Measurements from ENCODE around the gene MKNK2. TPM values are rescaled to one million over a fixed set of nuclear protein-coding genes. Genes with fewer than 3 reads are reported as not detected.

Gene MKNK2
- total and polyA plus RNA-seq, 4 donors = 107 to 333 (median 160) TPM

DNA sequence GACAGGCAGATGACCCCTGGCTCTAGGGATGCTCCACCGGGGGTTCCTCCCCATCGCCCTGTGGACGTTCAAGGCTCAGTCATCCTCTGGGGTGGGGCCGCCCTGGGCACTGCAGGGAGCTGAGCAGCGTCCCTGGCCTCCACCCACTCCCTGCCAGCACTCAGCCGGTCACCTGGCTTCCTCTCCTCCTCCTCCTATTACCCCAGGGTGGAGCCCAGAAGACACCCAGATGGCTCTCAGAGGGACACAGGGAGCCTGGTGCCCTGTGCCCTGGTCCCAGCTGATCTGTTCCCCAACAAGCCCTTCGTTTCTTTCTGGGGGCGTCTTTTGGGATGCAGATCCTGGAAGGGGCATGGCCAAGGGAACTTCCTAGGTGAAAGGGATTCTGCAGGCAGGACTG lies 3.7 kb upstream of the MKNK2 start:
- no peak for DNase-seq
- no peaks in the 10 kb centered on the region for H3K27me3 ChIP-seq (ENCODE audit: control insufficient read depth in 3 of 3, insufficient read depth in 3 of 3, low read length in 2 of 3)
- TF ChIP-seq, protein P1, sequence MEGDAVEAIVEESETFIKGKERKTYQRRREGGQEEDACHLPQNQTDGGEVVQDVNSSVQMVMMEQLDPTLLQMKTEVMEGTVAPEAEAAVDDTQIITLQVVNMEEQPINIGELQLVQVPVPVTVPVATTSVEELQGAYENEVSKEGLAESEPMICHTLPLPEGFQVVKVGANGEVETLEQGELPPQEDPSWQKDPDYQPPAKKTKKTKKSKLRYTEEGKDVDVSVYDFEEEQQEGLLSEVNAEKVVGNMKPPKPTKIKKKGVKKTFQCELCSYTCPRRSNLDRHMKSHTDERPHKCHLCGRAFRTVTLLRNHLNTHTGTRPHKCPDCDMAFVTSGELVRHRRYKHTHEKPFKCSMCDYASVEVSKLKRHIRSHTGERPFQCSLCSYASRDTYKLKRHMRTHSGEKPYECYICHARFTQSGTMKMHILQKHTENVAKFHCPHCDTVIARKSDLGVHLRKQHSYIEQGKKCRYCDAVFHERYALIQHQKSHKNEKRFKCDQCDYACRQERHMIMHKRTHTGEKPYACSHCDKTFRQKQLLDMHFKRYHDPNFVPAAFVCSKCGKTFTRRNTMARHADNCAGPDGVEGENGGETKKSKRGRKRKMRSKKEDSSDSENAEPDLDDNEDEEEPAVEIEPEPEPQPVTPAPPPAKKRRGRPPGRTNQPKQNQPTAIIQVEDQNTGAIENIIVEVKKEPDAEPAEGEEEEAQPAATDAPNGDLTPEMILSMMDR (IDR thresholded peaks at IDR 0.05; ENCODE audit: control extremely low read depth, extremely low read depth) = no peak
- no peaks in the 10 kb centered on the region for H3K36me3 ChIP-seq (ENCODE audit: control insufficient read depth in 4 of 4, insufficient read depth in 4 of 4, low read length in 4 of 4)
- WGBS, 2 donors = 80 to 83% methylated on average over 8 of the region's 8 CpGs
- H3K4me1 ChIP-seq (ENCODE audit: control insufficient read depth in 5 of 5, insufficient read depth in 5 of 5, low read length in 5 of 5) = peaks cover 8 to 40% (median 35%) of the 10 kb centered on the region in 5 donors
- no peaks in the 10 kb centered on the region for H3K9me3 ChIP-seq (ENCODE audit: control insufficient read depth in 4 of 4, insufficient read depth in 3 of 4, low read length in 3 of 4)
- H3K9ac ChIP-seq (ENCODE audit: insufficient read depth in 1 of 2, low read length in 2 of 2) = no peak overlapping the region
- no peak overlapping the region for H3K4me3 ChIP-seq
- H3K27ac ChIP-seq (ENCODE audit: low read depth in 1 of 2, low read length in 1 of 2) = peak overlapping the region in 1 of 2 donors; percentile 7
- no peak for ATAC-seq (ENCODE audit: insufficient read depth, low FRiP score)

DNA sequence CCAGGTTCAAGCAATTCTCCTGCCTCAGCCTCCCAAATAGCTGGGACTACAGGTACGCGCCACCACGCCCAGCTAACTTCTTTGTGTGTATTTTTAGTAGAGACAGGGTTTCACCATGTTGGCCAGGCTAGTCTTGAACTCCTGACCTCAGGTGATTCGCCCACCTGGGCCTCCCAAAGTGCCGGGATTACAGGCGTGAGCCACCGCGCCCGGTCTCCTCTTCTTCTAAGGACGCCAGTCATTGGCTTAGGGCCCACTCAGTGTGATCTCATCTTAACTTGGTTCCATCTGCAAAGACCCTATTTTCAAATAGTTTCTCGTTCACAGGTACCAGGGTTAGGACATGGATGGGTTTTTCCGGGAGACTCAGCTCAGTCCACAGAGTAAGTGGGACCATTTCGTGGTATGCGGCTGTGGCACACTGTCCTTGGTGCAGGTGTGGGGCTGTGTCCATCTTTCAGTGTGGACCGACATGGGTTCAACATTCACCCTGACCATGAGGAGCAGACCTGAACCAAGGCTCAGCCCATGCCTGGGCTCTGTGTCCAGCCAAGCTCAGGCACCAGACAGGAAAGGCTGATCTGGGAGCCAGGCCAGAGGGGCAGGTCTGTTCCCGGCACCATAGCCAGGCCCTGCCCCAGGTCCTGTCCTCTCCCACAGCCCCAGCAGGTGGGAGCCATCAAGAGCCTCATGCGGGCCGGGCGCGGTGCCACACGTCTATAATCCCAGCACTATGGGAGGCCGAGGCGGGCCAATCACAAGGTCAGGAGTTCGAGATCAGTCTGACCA lies 2.8 kb upstream of the MKNK2 start:
- no peaks in the 10 kb centered on the region for H3K9me3 ChIP-seq (ENCODE audit: control insufficient read depth in 4 of 4, insufficient read depth in 3 of 4, low read length in 3 of 4)
- TF ChIP-seq, protein P1 (IDR thresholded peaks at IDR 0.05; ENCODE audit: control extremely low read depth, extremely low read depth) = no peak
- no peak for ATAC-seq (ENCODE audit: insufficient read depth, low FRiP score)
- no peak overlapping the region for H3K4me3 ChIP-seq
- H3K27ac ChIP-seq (ENCODE audit: low read depth in 1 of 2, low read length in 1 of 2) = peak overlapping the region in 1 of 2 donors; percentile 7
- no peaks in the 10 kb centered on the region for H3K27me3 ChIP-seq (ENCODE audit: control insufficient read depth in 3 of 3, insufficient read depth in 3 of 3, low read length in 2 of 3)
- H3K4me1 ChIP-seq (ENCODE audit: control insufficient read depth in 5 of 5, insufficient read depth in 5 of 5, low read length in 5 of 5) = peaks cover 4 to 44% (median 32%) of the 10 kb centered on the region in 5 donors
- 71 to 80% methylated on average over 24 of the region's 24 CpGs for WGBS, 2 donors
- peak; percentile 75 to 82 (median 78) for DNase-seq
- peaks cover 0 to 5% (median 2%) of the 10 kb centered on the region in 4 donors for H3K36me3 ChIP-seq (ENCODE audit: control insufficient read depth in 4 of 4, insufficient read depth in 4 of 4, low read length in 4 of 4)
- peak overlapping the region in 1 of 2 donors; percentile 19 for H3K9ac ChIP-seq (ENCODE audit: insufficient read depth in 1 of 2, low read length in 2 of 2)

DNA sequence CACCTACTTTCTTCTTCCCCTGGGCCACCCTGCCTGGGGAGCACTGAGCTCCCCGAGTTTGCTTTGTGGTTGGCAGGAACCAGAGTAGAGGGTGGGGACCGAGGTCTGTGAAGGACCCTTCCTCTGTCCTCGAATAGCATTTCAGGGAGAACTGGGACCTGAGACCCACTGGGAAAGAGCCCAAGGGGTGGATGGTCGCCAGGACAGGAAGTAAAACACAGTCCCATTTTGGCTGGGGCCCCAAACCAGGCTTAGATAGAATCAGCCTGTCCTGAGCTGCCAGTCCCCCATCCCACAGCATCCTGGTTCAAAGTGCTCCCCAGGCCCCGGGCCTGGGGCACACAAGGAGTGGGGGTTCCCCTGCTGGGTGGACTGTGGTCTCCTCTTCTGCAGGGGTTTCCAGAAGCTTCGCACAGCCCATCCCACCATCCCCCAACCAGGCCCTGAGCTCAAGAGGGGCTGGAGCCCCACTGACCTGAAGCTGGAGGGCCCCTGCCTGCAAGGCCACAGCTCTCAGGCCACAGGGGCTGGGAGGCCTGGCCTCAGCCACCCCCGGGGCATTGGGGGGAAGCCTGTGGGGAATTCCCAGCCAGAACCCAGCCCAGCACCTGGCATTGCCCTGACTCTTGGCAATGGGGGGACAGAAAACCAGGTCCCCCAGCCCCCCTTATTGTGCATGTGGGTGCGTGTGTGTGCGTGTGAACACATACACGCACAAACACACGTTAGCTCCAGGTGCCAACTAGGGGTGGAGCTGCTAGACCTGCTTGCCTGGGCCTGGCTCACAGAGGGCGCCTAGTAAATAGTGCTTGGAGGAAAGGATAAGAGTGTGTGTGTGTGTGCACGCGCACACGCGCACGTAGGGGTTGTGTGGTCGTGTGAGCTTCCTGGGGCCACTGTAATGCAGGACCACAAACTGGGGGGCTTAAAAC lies 995 bp upstream of the MKNK2 start:
- WGBS, 2 donors = 39 to 48% methylated on average over 18 of the region's 18 CpGs
- peak; percentile 70 to 92 (median 76) for DNase-seq
- H3K9ac ChIP-seq (ENCODE audit: insufficient read depth in 1 of 2, low read length in 2 of 2) = peak overlapping the region; percentile 13 to 37
- no peak overlapping the region for H3K4me3 ChIP-seq
- H3K36me3 ChIP-seq (ENCODE audit: control insufficient read depth in 4 of 4, insufficient read depth in 4 of 4, low read length in 4 of 4) = peaks cover 0 to 20% (median 8%) of the 10 kb centered on the region in 4 donors
- peaks cover 13 to 50% (median 38%) of the 10 kb centered on the region in 5 donors for H3K4me1 ChIP-seq (ENCODE audit: control insufficient read depth in 5 of 5, insufficient read depth in 5 of 5, low read length in 5 of 5)
- H3K9me3 ChIP-seq (ENCODE audit: control insufficient read depth in 4 of 4, insufficient read depth in 3 of 4, low read length in 3 of 4) = no peaks in the 10 kb centered on the region
- TF ChIP-seq, protein P1 (IDR thresholded peaks at IDR 0.05; ENCODE audit: control extremely low read depth, extremely low read depth) = no peak
- H3K27ac ChIP-seq (ENCODE audit: low read depth in 1 of 2, low read length in 1 of 2) = peak overlapping the region; percentile 82 to 97
- no peaks in the 10 kb centered on the region for H3K27me3 ChIP-seq (ENCODE audit: control insufficient read depth in 3 of 3, insufficient read depth in 3 of 3, low read length in 2 of 3)
- ATAC-seq (ENCODE audit: insufficient read depth, low FRiP score) = no peak
